HG03025 (cell line): ENCODE measurements around the gene MRC2.

Experiments
- ATAC-seq: cut with Tn5 transposase; IDR thresholded peaks from one replicate; pipeline ENCODE4 v1.9.1; 2021; ENCODE audit warnings: mild to moderate bottlenecking, moderate library complexity; ENCODE audit not compliant: unreplicated experiment, low FRiP score

Gene MRC2

GRCh38 chr17:62660629-62661118 lies 33.2 kb downstream of the MRC2 start:
- no peak for ATAC-seq

GRCh38 chr17:62661337-62661736 lies 33.9 kb downstream of the MRC2 start:
- ATAC-seq = no peak

GRCh38 chr17:62662855-62663254 lies 35.4 kb downstream of the MRC2 start:
- ATAC-seq = no peak

GRCh38 chr17:62663304-62663703 lies 35.8 kb downstream of the MRC2 start:
- ATAC-seq = no peak

- ATAC-seq = no peak
These were observed 37.1 kb downstream of the MRC2 start for GRCh38 chr17:62664336-62665120.

- no peak for ATAC-seq
These were observed 38.1 kb downstream of the MRC2 start for GRCh38 chr17:62665599-62665998.

GRCh38 chr17:62666061-62666800 lies 38.8 kb downstream of the MRC2 start:
- no peak for ATAC-seq

- ATAC-seq = no peak
These were observed 39.5 kb downstream of the MRC2 start for GRCh38 chr17:62666801-62667591.

GRCh38 chr17:62668091-62668804 lies 40.8 kb downstream of the MRC2 start:
- no peak for ATAC-seq

- no peak for ATAC-seq
These were observed 42.8 kb downstream of the MRC2 start for GRCh38 chr17:62670202-62670821.

- ATAC-seq = no peak
These were observed 44.1 kb downstream of the MRC2 start for GRCh38 chr17:62671553-62671952.

- ATAC-seq = no peak
These were observed 45.5 kb downstream of the MRC2 start for GRCh38 chr17:62672957-62673356.

- no peak for ATAC-seq
These were observed 46.3 kb downstream of the MRC2 start for GRCh38 chr17:62673614-62674362.

- ATAC-seq = no peak
These were observed 46.9 kb downstream of the MRC2 start for GRCh38 chr17:62674363-62674739.

GRCh38 chr17:62674841-62675240 lies 47.4 kb downstream of the MRC2 start:
- ATAC-seq = no peak

GRCh38 chr17:62675260-62675659 lies 47.8 kb downstream of the MRC2 start:
- no peak for ATAC-seq

GRCh38 chr17:62675701-62676100 lies 48.2 kb downstream of the MRC2 start:
- no peak for ATAC-seq

- no peak for ATAC-seq
These were observed 48.9 kb downstream of the MRC2 start for GRCh38 chr17:62676231-62676943.
